IPS-11a (cell line): ENCODE measurements around the gene SERPINB1.
"Not testable (repeated sequence)": the region's sequence is repeated elsewhere in the genome, so short reads cannot be mapped to it uniquely, and the experiment has no call there.

Experiments used
- H3K4me3 ChIP-seq: one replicate; pipeline ENCODE4 v1.5.1; 2013; ENCODE audit warnings: low read depth, low read length, control low read depth

SERPINB1 gene

DNA sequence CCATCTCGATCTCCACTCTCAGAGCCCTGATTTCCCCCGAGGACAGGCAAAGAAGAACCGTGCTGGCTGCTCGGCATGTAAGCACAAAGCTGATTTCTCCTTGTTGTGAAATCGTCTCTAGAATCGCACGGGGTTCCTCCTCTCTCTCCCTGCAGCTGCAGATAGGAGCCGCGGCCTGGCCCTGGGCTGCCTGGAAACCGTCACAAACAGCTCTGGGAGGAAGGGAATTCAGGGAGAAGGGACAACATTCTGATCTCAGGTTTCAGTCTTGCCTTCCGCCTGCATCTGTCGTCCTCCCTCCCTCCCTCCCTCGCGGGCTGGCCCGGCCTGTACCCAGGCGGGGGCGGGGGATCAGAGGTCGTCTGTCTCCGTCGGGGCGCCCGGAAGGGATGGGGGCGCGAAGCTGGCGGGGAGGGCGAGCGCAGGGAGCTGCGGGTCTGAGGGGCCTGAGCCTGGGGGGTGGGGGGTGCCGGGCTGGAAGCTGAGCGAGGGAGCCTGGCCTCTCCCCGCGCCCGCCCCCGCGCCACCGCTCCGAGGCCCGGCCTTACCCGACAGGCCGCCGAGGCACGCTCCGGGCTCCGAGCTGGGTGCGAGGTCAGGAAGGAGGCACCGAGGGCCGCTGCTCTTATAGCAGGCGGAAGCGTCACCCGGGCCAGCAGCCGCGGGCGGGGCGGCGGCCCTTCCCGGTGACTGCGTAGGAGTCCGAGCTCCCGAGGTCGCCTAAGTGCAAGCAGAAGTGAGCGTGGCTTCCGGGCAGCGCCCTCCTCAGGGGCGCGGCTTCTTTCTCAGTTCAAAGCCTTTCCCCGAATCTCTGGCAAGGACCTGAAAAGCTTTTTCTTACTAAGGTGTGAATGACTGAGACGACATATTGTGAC lies at the start of gene SERPINB1:
SERPINB1 (minus strand) TSS at position 600 of the 875 bp plus-strand sequence. CDS start 1,277 bp downstream, outside the sequence.
- peak within 1 kb of the TSS; percentile 38 for H3K4me3 ChIP-seq

DNA sequence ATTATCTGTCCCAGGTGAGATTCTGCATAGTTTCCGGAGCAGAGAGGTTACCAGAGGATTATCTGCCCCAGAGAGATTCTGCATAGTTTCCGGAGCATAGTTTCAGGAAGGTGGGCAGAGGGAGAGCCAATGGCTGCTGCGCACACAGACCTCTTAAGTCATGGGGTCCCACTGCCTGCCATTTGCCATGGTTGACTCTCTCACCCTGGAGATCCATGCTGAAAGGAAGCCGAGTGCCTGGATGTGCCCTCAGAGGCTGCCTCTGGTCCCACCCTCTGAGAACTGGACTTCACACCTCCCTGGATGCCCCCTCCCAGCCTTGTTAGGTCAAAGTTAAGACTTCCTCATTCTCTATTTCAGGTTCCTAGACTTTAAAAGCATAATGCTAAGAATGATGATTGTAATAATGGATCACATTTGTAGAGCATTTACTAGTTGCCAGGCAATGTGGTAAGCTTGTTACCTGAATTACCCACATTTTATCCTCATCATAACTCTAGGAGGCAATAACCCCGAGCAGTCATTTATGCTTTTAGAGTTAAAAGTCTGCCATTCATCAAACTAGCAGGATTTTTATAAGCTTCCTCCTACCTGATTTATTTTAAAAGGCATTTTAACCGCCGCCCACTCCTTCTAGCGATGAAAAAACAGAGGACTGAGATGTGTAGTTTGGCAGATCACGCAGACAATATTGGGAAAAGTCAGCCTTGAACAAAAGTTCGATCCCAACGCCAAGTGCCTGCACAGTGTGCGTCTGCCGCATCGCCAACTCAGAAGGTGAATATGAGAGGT lies 49.5 kb upstream of the SERPINB1 start:
- no peak overlapping the region for H3K4me3 ChIP-seq

DNA sequence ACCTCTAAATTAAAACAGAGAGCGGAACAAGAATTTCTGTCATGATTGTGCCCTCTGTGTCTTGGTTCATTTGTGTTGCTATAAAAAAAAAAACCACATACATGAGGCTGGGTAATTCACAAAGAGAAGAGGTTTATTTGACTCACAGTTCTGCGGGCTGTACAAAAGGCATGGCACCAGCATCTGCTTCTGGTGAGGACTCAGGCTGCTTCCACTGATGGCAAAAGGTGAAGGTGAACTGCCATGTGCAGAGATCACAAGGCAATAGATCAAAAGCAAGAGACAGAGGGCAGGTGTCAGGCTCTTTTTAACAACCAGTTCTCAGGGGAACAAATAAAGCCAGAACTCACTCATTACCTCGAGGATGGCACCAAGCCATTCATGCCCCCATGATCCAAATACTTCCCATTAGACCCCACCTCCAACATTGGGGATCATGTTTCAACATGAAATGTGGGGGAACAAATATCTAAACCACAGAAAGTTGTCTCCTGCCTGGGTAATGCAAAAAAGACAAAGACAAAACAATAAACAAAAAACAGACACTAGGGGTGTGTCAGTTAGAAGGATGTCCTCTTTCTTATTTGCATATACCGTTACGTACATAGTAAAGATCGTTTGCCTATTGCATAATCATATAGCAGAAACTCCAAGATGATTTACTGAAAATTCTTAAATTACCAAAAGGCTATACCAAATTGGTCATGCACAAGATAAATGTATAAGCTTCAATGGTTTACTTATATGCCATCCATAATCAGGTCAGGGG lies 44.5 kb upstream of the SERPINB1 start:
- H3K4me3 ChIP-seq: no peak overlapping the region

DNA sequence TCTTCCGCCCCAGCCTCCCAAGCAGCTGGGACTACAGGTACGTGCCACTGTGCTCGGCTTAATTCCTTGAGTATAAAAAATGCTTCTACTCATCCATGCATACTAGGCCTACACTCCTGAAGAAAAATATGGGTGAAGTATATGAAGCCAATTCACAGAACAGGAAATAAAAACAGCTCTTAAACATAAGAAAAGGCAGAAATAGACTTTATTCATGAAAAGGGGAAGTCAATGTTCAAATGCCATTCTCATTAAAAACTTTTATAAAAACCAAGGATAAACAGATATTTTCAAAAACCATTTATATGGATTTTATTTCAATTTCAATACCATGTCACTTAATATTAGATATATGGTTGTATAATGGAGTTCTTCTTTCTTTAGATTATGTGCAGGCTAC lies 43.1 kb upstream of the SERPINB1 start:
- no peak overlapping the region for H3K4me3 ChIP-seq

DNA sequence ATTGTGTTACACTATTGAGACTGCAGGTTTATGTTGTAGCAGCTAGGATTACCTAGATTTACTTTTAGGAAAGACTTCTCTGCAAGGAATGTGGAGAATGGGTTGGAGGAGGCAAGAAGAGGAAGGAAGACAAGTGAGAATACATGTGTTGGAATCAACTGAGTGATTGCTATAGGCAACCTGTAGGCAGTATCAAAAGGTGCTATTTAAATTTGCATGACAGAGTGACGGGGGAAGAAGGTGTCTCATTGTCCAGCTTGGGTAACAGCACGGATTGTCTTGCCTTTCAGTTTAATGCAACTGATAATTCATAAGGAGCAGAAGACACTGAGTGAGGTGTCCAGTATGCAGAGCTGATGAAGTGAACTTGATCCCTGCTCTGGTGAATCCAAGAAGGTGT lies 42.0 kb upstream of the SERPINB1 start:
- no peak overlapping the region for H3K4me3 ChIP-seq

DNA sequence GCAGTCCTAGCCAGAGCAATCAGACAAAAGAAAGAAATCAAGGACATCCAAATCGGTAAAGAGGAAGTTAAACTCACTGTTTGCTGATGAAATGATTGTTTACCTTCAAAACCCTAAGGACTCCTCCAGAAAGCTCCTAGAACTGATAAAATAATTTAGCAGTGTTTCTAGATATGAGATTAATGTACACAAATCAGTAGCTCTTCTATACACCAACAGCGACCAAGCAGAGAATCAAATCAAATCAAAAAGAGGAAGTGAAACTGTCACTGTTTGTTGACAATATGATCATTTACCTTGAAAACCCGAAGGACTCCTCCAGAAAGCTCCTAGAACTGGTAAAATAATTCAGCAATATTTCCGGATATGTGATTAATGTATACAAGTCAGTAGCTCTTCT lies 39.8 kb upstream of the SERPINB1 start:
- no peak overlapping the region for H3K4me3 ChIP-seq

DNA sequence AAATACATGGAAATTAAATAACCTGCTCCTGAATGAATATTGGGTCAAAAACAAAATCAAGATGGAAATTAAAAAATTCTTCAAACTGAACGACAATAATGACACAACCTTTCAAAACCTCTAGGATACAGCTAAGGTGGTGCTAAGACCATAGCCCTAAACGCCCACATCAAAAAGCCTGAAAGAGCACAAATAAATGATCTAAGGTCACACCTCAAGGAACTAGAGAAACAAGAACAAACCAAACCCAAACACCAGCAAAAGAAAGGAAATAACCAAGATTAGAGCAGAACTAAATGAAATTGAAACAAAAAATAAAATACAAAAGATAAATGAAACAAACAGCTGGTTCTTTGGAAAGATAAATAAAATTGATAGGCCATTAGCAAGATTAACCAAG lies 38.5 kb upstream of the SERPINB1 start:
- not testable (repeated sequence) for H3K4me3 ChIP-seq

DNA sequence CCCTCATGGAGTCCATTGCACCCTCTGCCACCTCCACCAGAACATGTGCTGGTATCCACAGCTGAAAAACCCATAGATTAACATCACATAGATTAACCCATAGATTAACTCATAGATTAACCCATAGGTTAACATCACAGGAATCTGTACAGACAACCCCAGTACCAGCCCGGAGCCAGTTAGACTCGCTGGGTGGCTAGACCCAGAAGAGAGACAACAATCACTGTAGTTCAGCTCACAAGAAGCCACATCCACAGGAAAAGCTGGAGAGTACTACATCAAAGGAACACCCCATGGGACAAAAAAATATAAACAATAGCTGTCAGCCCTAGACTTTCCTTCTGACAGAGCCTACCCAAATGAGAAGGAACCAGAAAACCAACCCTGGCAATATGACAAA lies 36.3 kb upstream of the SERPINB1 start:
- H3K4me3 ChIP-seq: no peak overlapping the region

DNA sequence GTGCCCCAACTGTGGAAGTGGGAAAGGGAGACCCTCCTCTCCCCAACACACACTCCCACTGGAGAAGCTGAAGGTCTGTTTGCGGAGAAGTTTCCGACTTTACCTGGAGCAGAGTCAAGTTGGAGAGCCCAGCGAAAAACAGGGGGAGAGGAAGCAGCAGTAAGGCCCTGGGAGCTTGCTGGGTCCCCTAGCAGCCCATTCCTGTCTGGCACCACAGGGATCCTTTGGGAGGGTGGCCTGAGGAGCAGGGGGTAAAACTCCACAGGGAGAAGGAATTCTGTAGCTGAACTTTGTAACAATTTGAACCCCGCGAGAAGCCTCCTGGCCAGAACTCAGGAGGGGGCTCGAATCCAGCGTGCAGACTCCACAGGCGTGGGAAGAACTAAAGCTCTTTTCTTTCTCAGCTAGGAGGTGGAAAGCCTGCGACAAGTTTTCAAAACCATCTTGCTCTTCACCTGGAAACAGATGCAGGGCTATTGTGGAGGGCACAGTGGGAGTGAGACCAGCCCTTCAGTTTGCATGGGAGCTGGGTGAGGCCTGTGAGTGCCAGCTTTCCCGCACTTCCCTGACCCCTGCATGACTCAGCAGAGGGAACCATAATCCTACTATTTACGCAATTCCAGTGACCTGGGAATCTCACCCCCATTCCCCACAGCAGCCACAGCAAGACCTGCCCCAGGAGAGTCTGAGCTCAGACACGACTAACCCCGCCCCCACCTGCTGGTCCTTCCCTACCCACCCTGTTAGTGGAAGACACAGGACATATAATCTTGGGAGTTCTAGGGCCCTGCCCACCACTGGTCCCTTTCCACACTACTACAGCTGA lies 35.6 kb upstream of the SERPINB1 start:
- H3K4me3 ChIP-seq: no peak overlapping the region

DNA sequence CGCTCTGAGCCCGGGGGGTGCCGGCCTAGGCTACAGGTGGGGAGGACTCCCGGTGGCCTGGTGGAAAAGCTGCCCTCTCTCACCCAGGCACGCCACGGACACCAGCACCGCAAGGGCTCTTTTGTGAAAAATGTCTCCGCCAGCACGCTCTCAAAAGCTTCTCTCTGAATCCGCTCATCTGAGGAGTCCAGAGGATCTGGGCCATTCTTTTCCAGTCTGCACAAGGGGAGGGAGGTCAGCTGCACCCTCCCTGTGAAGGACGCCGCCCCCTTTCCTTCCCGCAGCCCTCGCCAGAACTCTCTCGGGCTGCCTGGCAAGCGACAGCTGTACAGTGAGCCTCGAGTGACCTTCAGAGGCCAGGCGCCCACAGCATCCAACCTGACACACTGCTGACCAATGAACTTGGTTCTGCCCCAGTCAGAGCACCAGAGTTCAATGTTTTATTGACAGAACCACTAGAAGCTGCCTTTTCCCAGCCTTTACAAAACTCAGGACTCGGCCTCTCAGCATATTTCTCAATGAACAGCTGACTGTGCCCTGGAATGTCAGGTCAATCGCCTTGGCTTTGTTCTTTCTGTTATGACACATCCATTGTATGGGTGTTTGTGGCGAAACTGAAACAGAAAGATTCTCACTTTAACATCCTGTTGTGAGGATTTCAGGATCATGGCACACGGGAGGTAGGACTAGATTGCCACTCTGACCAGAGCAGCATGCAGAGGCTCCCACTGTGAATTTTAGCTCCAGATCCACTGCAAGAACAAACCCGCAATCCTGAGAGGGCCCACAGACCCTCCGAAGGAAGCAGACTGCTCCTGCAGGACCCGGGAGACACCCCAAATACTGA lies 34.8 kb upstream of the SERPINB1 start:
- no peak overlapping the region for H3K4me3 ChIP-seq

DNA sequence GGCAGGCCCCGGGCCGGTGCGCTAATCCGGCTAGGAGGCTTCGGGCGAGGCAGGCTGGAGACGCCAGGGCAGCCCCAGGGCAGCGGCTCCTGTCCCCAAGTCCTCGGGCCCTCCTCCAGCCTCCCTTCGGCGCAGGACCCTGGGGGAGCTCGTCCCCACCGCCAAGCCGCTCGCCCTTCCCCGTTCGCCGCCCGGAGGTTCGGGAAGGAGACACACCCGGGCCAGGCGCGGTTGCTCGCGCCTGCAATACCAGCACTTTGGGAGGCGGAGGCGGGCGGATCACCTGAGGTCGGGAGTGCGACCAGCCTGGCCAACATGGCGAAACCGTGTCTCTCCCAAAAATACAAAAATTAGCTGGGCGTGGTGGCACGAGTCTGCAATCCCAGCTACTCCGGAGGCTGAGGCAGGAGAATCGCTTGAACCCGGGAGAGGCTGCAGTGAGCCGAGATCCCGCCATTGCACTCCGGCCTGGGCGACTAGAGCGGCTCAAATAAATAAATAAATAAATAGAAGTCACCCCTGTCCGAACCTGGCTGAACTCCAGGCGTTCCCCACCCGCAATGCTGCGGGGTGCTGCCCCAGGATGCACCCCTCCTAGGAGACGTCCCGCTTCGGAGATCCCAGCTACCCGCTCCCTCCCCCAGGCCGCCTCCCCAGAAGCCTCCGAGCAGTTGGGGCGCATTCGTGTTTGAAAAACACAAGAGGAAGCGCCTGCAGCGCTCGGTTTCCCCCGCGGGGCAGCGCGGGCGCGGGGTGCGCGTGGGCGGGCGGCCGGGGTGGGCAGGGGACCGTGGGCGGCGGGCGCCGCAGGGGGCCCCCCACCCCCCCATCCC lies 33.9 kb upstream of the SERPINB1 start:
- H3K4me3 ChIP-seq: peak overlapping the region; percentile 57

DNA sequence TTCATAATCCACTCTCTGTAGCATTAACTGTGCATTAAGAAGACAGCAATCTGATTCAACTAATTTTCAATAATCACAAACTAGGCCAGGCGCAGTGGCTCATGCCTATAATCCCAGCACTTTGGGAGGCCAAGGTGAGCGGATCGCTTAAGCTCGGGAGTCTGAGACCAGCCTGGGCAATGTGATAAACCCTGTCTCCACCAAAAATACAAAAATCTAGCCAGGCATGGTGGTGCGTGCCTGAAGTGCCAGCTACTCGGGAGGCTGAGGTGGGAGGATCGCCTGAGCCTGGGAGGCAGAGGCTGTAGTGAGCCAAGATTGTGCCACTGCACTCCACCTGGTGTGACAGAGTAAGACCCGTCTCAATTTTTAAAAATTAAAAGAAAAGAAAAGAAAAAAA lies 32.0 kb upstream of the SERPINB1 start:
- no peak overlapping the region for H3K4me3 ChIP-seq

DNA sequence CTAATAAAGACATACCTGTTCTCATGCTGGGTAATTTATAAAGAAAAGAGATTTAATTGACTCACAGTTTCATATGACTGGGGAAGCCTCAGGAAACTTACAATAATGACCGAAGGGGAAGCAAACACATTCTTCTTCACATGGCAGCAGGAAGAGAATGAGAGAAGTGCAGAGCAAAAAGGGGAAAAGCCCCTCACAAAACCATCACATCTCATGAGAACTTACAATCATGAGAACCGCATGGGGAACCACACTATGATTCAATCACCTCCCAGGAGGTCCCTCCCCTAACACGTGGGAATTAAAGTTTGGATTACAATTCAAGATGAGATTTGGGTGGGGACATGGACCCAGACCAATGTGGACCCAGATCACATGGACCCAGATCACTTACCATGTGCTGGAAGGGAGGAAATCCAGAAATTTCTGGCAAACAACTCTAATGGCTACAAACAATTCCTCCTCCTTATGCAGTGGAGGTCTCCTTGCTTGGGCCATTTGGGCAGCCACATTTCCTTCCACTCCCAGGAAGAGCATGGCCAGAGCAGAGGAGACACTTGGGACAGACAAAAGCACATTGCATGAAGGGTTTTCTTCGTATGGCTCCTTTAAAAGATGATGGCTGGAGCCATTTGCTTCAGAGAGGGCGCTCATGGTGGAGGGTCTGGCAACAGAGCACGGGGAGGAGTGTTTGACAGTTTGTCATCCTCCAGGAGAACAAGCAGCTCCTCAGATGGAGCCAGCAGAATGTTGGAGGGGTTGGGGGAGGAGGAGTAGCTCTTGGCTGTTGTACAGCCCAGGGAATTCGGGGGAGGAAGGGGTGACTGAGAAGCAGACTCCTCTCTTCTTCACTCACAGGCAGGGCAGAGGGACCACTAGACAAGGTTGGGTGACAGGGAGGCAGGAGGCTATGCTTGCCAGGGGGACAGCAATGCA lies 31.0 kb upstream of the SERPINB1 start:
- no peak overlapping the region for H3K4me3 ChIP-seq

DNA sequence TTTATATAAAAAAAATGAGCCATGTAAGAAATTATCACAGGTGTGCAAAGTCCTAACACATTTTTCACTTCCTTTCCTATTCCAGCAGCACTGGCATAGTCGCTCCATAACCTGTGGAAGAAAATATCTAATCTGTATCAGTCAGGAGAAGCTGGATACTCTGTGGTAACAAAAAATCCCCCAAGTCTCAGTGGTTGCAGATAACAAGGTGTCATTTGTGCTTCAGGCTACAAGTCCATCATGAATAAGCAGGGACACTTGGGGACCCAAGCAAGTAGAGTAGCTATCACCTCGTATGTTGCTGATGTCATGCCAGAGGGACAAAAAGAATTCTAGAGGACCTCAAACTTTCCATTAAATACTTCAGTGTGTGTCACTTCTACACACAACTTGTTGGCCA lies 30.3 kb upstream of the SERPINB1 start:
- H3K4me3 ChIP-seq: no peak overlapping the region

DNA sequence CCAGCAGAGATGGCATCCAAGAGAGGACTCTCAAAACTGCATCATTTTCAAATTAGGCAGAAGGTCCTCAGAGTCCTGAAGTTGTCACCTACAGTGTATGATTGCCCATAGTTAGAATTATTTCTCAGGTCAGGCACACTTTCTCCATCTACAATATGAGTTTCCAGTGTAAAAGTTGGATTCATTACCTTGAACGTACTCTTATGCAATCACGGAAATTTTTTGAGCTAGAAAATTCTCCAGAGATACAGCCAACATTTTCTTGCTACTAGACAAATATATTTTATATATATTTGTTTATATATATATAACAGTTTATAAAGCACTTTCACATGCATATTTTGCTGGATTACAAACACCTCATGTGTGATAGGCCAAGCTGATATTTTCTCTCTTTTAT lies 29.4 kb upstream of the SERPINB1 start:
- no peak overlapping the region for H3K4me3 ChIP-seq

DNA sequence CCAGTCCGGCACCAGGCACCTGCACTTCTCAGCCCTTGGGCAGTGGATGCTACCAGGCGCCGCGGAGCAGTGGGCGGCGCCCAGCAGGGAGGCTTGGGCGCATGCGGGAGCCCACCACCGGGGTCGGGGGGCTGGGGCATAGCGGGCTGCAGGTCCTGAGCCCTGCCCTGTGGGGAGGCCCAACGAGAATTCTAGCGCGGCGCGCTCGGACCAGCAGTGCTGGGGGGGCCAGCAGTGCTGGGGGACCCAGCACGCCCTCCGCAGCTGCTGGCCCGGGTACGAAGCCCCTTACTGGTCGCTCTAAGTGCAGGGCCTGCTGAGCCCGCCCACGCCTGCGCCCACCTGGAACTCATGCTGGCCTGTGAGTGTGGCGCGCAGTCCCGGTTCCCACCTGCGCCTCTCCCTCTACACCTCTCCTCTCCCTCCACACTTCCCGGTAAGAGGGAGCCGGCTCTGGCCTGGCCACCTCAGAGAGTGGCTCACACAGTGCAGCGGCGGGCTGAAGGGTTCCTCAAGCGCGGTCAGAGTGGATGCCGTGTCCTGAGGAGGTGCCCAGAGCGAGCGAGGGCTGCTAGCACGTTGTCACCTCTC lies 28.5 kb upstream of the SERPINB1 start:
- H3K4me3 ChIP-seq: no peak overlapping the region

DNA sequence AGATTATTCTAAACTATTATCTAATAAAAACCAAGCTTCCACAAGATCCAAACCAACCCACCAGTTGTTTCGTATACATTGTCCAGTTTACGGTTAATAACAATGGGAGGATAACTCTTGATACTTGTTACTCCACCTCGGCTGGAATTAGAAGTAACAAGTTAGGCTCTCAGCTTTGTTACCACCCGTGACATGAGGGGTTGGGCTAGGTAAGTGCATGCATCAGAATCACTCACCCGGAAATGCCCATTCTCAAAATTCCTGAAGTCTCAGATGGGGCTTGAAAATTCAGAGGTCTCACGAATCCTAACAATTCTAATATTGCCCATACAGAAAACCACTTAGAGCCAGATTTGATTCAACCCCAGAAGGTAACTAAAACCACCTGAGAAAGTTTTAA lies 27.0 kb upstream of the SERPINB1 start:
- H3K4me3 ChIP-seq: no peak overlapping the region
